ENCODE data around the gene EIF6.

EIF6 gene

GRCh38 chr20:35248641-35249475, 35.7 kb downstream of the EIF6 start:
- in situ Hi-C loops (cut with HindIII; ENCODE audit: low sequenced_read_pairs) = no loop called here

GRCh38 chr20:35246723-35247122, 37.8 kb downstream of the EIF6 start:
- H3K4me3 ChIP-seq (ENCODE audit: low read depth, low read length) = no peak overlapping the region
- in situ Hi-C loops (cut with HindIII; ENCODE audit: low sequenced_read_pairs) = no loop called here
- no peak for DNase-seq (ENCODE audit: low read depth)
- TF ChIP-seq CTCF (IDR thresholded peaks at IDR 0.05; ENCODE audit: low read depth, low read length, missing control alignments) = no peak

More at GRCh38 chr20:35248641-35249475, 35.7 kb downstream of the EIF6 start:
- no peak for DNase-seq (ENCODE audit: low read depth)
- no peak overlapping the region for H3K4me3 ChIP-seq (ENCODE audit: low read depth, low read length)
- TF ChIP-seq CTCF (IDR thresholded peaks at IDR 0.05; ENCODE audit: low read depth, low read length, missing control alignments) = no peak

GRCh38 chr20:35243986-35244385, 40.6 kb downstream of the EIF6 start:
- no peak overlapping the region for H3K4me3 ChIP-seq (ENCODE audit: low read depth, low read length)
- DNase-seq (ENCODE audit: low read depth) = no peak
- in situ Hi-C loops (cut with HindIII; ENCODE audit: low sequenced_read_pairs) = no loop called here
- TF ChIP-seq CTCF (IDR thresholded peaks at IDR 0.05; ENCODE audit: low read depth, low read length, missing control alignments) = no peak

GRCh38 chr20:35243317-35243716, 41.3 kb downstream of the EIF6 start:
- TF ChIP-seq CTCF (IDR thresholded peaks at IDR 0.05; ENCODE audit: low read depth, low read length, missing control alignments) = no peak
- DNase-seq (ENCODE audit: low read depth) = no peak
- in situ Hi-C loops (cut with HindIII; ENCODE audit: low sequenced_read_pairs) = no loop called here
- no peak overlapping the region for H3K4me3 ChIP-seq (ENCODE audit: low read depth, low read length)

- no peak overlapping the region for H3K4me3 ChIP-seq (ENCODE audit: low read depth, low read length)
- no peak for DNase-seq (ENCODE audit: low read depth)
- no peak for TF ChIP-seq CTCF (IDR thresholded peaks at IDR 0.05; ENCODE audit: low read depth, low read length, missing control alignments)
- in situ Hi-C loops (cut with HindIII; ENCODE audit: low sequenced_read_pairs) = no loop called here
These were observed 43.7 kb downstream of the EIF6 start for GRCh38 chr20:35240811-35241293.

- H3K4me3 ChIP-seq (ENCODE audit: low read depth, low read length) = no peak overlapping the region
- in situ Hi-C loops (cut with HindIII; ENCODE audit: low sequenced_read_pairs) = no loop called here
- DNase-seq (ENCODE audit: low read depth) = no peak
- no peak for TF ChIP-seq CTCF (IDR thresholded peaks at IDR 0.05; ENCODE audit: low read depth, low read length, missing control alignments)
These were observed 44.3 kb downstream of the EIF6 start for GRCh38 chr20:35240083-35240810.

Measured in astrocyte of the cerebellum (primary cell).